ENCODE data around the gene NDUFS8. TPM values are rescaled to one million over a fixed set of nuclear protein-coding genes. Genes with fewer than 3 reads are reported as not detected.

NDUFS8 gene
- total RNA-seq, 1 experiment from 2014 or later: 214 TPM

DNA sequence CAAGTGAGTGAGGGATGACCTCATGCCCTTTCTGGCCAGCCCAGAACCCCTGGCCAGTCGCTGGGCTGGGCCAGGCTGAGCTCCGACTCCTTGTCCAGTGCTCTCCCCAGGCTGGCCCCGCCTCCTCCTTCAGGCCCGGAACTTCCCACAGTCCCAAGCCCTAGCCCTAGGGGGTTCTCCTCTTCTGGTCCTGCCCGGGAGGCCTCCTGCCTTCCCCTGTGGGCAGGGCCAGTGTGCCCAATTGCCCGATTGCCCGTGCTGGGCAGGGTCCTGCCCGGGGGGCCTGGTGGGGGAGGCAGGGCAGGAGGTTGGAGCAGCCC is 12.5 kb downstream of the NDUFS8 start:
- Histone ChIP-seq H3K4me2 (ENCODE audit: insufficient read depth, insufficient read length, low read length) (no peak overlapping the region), H3K79me2 (ENCODE audit: insufficient read depth, low read length) (no peaks in the 10 kb centered on the region), H4K5ac (ENCODE audit: insufficient read length, low read depth, low read length) (no peak overlapping the region), H3K9me3 (ENCODE audit: control insufficient read depth, low read depth, low read length) (no peaks in the 10 kb centered on the region), H2BK20ac (ENCODE audit: low read depth, low read length, poor library complexity, severe bottlenecking) (no peak overlapping the region), H2BK120ac (ENCODE audit: low read depth, low read length, poor library complexity, severe bottlenecking) (no peak overlapping the region), H3K9ac (ENCODE audit: extremely low read depth, insufficient read length, low read length) (no peak overlapping the region), H4K8ac (replicated peaks; ENCODE audit: insufficient read length, low read depth, low read length) (no peak overlapping the region), H2BK5ac (ENCODE audit: insufficient read length, low read length) (no peak overlapping the region), H3K18ac (ENCODE audit: insufficient read length, low read depth, low read length) (no peak overlapping the region), H3K23me2 (ENCODE audit: insufficient read length, low read depth, low read length, poor library complexity, severe bottlenecking) (no peaks in the 10 kb centered on the region), H3K56ac (ENCODE audit: insufficient read length, low read depth, low read length) (no peak overlapping the region), H3K14ac (ENCODE audit: insufficient read depth, low read length) (no peak overlapping the region), H4K91ac (ENCODE audit: insufficient read length, low read depth, low read length) (no peak overlapping the region), H3T11ph (ENCODE audit: low read length) (no peak overlapping the region), H3K4me1 (ENCODE audit: insufficient read depth, low read length) (no peaks in the 10 kb centered on the region; the same call in 1 of the 2 replicates), H3K27ac (ENCODE audit: insufficient read length, low read depth, low read length) (no peak overlapping the region), H4K20me1 (ENCODE audit: control insufficient read depth, insufficient read depth, insufficient read length) (no peaks in the 10 kb centered on the region), H2BK12ac (ENCODE audit: insufficient read length, low read depth, low read length) (no peak overlapping the region), H2AFZ (ENCODE audit: low read length) (no peak overlapping the region), H3K23ac (ENCODE audit: insufficient read length, low read depth, low read length) (no peak overlapping the region), H3K4ac (ENCODE audit: low read depth, low read length) (no peak overlapping the region), H3K27me3 (ENCODE audit: insufficient read depth, low read length) (no peaks in the 10 kb centered on the region), H2AK5ac (ENCODE audit: insufficient read length, low read length) (no peak overlapping the region), H2BK15ac (ENCODE audit: low read depth, low read length) (no peak overlapping the region), H3K79me1 (ENCODE audit: insufficient read depth, low read depth, low read length, poor library complexity, severe bottlenecking) (no peaks in the 10 kb centered on the region)
- Mint-ChIP-seq H3K27me3 (ENCODE audit: low read depth) (no peaks in the 10 kb centered on the region), H3K9me3 (no peaks in the 10 kb centered on the region), H3K27ac (no peak overlapping the region), H3K4me1 (peaks cover 7 to 9% of the 10 kb centered on the region in 2 experiments), H3K4me3 (no peak overlapping the region), H3K36me3 (ENCODE audit: insufficient read depth in 1 of 3, low read depth in 3 of 3) (no peaks in the 10 kb centered on the region; a peak in 1 of 7 replicates)
- TF ChIP-seq, protein P1, sequence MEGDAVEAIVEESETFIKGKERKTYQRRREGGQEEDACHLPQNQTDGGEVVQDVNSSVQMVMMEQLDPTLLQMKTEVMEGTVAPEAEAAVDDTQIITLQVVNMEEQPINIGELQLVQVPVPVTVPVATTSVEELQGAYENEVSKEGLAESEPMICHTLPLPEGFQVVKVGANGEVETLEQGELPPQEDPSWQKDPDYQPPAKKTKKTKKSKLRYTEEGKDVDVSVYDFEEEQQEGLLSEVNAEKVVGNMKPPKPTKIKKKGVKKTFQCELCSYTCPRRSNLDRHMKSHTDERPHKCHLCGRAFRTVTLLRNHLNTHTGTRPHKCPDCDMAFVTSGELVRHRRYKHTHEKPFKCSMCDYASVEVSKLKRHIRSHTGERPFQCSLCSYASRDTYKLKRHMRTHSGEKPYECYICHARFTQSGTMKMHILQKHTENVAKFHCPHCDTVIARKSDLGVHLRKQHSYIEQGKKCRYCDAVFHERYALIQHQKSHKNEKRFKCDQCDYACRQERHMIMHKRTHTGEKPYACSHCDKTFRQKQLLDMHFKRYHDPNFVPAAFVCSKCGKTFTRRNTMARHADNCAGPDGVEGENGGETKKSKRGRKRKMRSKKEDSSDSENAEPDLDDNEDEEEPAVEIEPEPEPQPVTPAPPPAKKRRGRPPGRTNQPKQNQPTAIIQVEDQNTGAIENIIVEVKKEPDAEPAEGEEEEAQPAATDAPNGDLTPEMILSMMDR (conservative IDR thresholded peaks at IDR 0.05): no peak
- no peak for DNase-seq
- WGBS (ENCODE audit: extremely low coverage, insufficient read length, low lambda C conversion rate): no CpG with 5 or more reads among the region's 8 CpGs
